A673 (cell line): Measurements from ENCODE around the gene COL28A1. TPM values are rescaled to one million over a fixed set of nuclear protein-coding genes. Genes with fewer than 3 reads are reported as not detected.

Source experiments
- BruUV-seq: library from RNA; stranded (reverse); fragments of 400-500 nt; replicated peaks from 2 replicates; lab custom pipeline; 2021; lab: Mats Ljungman, UMichigan
- CTCF ChIA-PET: fragments of 300-600 bp; sonication (Branson Sonifier 250); formaldehyde crosslinking; loops from one replicate; lab custom pipeline; 2022; ENCODE audit warnings: antibody characterized with exemption; lab: Charles Lee
- POLR2A ChIA-PET: fragments of 300-600 bp; sonication (Branson Sonifier 250); formaldehyde crosslinking; loops from one replicate; lab custom pipeline; 2022; ENCODE audit warnings: antibody characterized with exemption; ENCODE audit not compliant: low non-redundant PET; lab: Charles Lee
- DNase-seq: peaks from one replicate; pipeline ENCODE4 v3.0.0-alpha.2; 2015; ENCODE audit warnings: low spot score
- H3K27ac ChIP-seq: fragments of 200-600 bp; sonication (generic); 2 replicates; pipeline ENCODE4 v1.5.1; 2016; ENCODE audit warnings: mixed run types, low read depth, mild to moderate bottlenecking, mixed read lengths, antibody characterized with exemption, low read length; ENCODE audit not compliant: poor library complexity, severe bottlenecking
- H3K27me3 ChIP-seq: fragments of 200-600 bp; sonication (generic); replicated peaks from 2 replicates; pipeline ENCODE4 v1.6.1; 2017; ENCODE audit warnings: mixed run types, low read depth, mild to moderate bottlenecking, mixed read lengths, antibody characterized with exemption, low read length; ENCODE audit not compliant: insufficient read depth, poor library complexity
- H3K36me3 ChIP-seq: fragments of 200-600 bp; sonication (generic); 2 replicates; pipeline ENCODE4 v1.6.1; 2016; ENCODE audit warnings: mixed run types, mild to moderate bottlenecking, mixed read lengths, antibody characterized with exemption, low read length; ENCODE audit not compliant: insufficient read depth, poor library complexity, severe bottlenecking
- H3K4me1 ChIP-seq: fragments of 200-600 bp; sonication (generic); 2 replicates; pipeline ENCODE4 v1.6.1; 2017; ENCODE audit warnings: mixed run types, mild to moderate bottlenecking, mixed read lengths, antibody characterized with exemption, low read length; ENCODE audit not compliant: insufficient read depth, poor library complexity, severe bottlenecking
- H3K4me3 ChIP-seq: fragments of 200-600 bp; sonication (generic); 2 replicates; pipeline ENCODE4 v1.5.1; 2016; ENCODE audit warnings: low read depth, mixed run types, mild to moderate bottlenecking, mixed read lengths, low read length; ENCODE audit not compliant: poor library complexity, severe bottlenecking
- H3K9me3 ChIP-seq: fragments of 200-600 bp; sonication (generic); 2 replicates; pipeline ENCODE4 v1.6.1; 2016; ENCODE audit warnings: mixed run types, low read depth, mild to moderate bottlenecking, mixed read lengths, antibody characterized with exemption, low read length; ENCODE audit not compliant: poor library complexity, severe bottlenecking
- EZH2 ChIP-seq: fragments of 200-600 bp; sonication (generic); IDR thresholded peaks from 2 replicates; pipeline ENCODE4 v1.6.1; 2017; ENCODE audit warnings: borderline replicate concordance, low read depth, mild to moderate bottlenecking, mixed read lengths, antibody characterized with exemption, low read length; ENCODE audit not compliant: poor library complexity, severe bottlenecking
- intact Hi-C: fragments of 100-400 bp; cut with micrococcal nuclease; formaldehyde crosslinking; loops from one replicate; pipeline ENCODE4 v1.10.0; 2022; ENCODE audit not compliant: unreplicated experiment
- total RNA-seq: library from RNA; stranded (reverse); gene quantifications from 2 replicates; pipeline ENCODE4 v1.2.3, GENCODE V29; 2021
- TF ChIP-seq, protein P1 (sequence below): fragments of 300-800, 200-600 bp; sonication (generic); conservative IDR thresholded peaks from 2 replicates; pipeline ENCODE4 v1.5.1; 2017; ENCODE audit warnings: low read depth, mild to moderate bottlenecking, antibody characterized with exemption, low read length, moderate library complexity, mixed read lengths

Gene COL28A1
- total RNA-seq, 1 experiment from 2014 or later, result 0.34 TPM

DNA sequence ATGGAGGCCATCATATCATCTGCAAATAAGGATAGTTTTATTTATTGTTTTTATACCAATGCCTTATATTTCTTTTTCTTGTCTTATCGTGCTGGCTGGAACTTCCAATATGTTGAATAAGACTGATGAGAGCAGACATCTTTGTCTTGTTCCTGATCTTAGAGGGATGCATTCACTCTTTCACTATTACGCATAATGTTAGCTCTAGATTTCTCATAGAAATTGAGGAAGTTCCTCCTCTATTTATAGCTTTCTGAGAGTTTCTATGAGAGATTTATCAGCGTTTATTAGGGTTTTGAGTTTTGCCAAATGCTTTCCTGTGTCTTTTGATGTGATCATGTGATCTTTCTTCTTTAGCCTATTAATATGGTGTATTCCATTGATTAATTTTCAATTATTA lies 49.3 kb downstream of the COL28A1 start:
- no peaks in the 10 kb centered on the region for H3K27me3 ChIP-seq
- no peak overlapping the region for H3K4me3 ChIP-seq
- intact Hi-C loops, result no loop called here
- peaks cover 4% of the 10 kb centered on the region for H3K9me3 ChIP-seq
- no peak for DNase-seq
- no peak overlapping the region for H3K27ac ChIP-seq
- POLR2A ChIA-PET, result no interaction called here
- CTCF ChIA-PET, result no interaction called here
- no peaks in the 10 kb centered on the region for H3K4me1 ChIP-seq
- TF ChIP-seq EZH2, result no peak
- TF ChIP-seq, protein P1, sequence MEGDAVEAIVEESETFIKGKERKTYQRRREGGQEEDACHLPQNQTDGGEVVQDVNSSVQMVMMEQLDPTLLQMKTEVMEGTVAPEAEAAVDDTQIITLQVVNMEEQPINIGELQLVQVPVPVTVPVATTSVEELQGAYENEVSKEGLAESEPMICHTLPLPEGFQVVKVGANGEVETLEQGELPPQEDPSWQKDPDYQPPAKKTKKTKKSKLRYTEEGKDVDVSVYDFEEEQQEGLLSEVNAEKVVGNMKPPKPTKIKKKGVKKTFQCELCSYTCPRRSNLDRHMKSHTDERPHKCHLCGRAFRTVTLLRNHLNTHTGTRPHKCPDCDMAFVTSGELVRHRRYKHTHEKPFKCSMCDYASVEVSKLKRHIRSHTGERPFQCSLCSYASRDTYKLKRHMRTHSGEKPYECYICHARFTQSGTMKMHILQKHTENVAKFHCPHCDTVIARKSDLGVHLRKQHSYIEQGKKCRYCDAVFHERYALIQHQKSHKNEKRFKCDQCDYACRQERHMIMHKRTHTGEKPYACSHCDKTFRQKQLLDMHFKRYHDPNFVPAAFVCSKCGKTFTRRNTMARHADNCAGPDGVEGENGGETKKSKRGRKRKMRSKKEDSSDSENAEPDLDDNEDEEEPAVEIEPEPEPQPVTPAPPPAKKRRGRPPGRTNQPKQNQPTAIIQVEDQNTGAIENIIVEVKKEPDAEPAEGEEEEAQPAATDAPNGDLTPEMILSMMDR, result no peak
- no TSS peak for BruUV-seq
- no peaks in the 10 kb centered on the region for H3K36me3 ChIP-seq

DNA sequence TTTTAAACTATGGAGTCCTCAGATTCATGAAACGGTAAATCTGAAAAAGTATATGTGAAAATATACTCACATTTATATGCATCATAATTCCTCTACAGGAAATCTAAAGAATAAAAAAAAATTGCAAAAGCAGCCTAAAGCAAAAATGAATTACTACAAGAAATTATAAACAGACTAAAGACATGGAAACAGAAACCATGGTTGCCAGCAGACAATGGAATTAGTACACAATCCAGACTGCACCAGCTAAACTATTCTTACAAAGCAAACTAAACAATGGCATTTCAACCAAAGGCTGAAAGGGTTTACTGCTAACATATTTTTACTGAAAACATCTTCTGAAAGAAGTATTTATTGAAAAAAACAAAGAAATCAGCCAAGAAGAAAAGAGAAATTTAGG lies 51.6 kb downstream of the COL28A1 start:
- ChIA-PET CTCF (no interaction called here), POLR2A (no interaction called here)
- H3K4me1 ChIP-seq, result no peaks in the 10 kb centered on the region
- intact Hi-C loops, result no loop called here
- no peak for TF ChIP-seq EZH2
- TF ChIP-seq, protein P1, result no peak
- DNase-seq, result no peak
- H3K9me3 ChIP-seq, result peaks cover 4% of the 10 kb centered on the region
- no peaks in the 10 kb centered on the region for H3K36me3 ChIP-seq
- H3K27ac ChIP-seq, result no peak overlapping the region
- no TSS peak for BruUV-seq
- no peaks in the 10 kb centered on the region for H3K27me3 ChIP-seq
- no peak overlapping the region for H3K4me3 ChIP-seq

DNA sequence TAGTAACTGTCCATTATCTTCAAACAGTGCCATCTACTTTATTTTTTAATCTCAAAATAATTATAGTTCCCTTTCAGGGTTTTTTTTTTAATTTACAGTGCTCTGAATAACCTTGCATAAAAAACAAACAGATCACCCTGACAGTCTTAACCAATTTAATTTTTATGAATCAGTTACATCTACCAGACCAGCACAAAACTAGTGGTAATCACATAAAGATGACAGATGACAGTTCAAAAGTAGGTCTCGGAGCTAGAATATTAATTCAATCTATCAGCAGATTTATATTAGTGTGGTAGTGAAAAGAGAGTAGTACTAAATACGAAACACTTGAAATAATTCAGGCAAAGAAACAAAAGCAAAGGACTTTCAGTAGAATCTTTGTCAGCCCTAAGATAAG lies 53.9 kb downstream of the COL28A1 start:
- no TSS peak for BruUV-seq
- Histone ChIP-seq H3K4me3 (no peak overlapping the region), H3K4me1 (no peaks in the 10 kb centered on the region), H3K36me3 (no peaks in the 10 kb centered on the region), H3K27me3 (no peaks in the 10 kb centered on the region), H3K9me3 (peaks cover 4% of the 10 kb centered on the region), H3K27ac (no peak overlapping the region)
- no peak for TF ChIP-seq EZH2
- TF ChIP-seq, protein P1, result no peak
- POLR2A ChIA-PET, result interaction anchor here (0.6 kb wide), 1 partner anchor 178 kb away, joined by 13 read pairs; no protein-coding TSS in a partner anchor
- CTCF ChIA-PET, result no interaction called here
- DNase-seq, result no peak
- intact Hi-C loops, result no loop called here
